Inflammatory macrophage treated with lipopolysaccharide for 4 hours (primary cell): ENCODE data around the gene PMM1.
A peak's percentile ranks its signal among the peaks of the same experiment; 100 is the strongest.
"Not testable (repeated sequence)": the region's sequence is repeated elsewhere in the genome, so short reads cannot be mapped to it uniquely, and the experiment has no call there.

ENCODE experiments used
- DNase-seq: peaks from one replicate; pipeline ENCODE4 v3.0.0-alpha.2; 2020

Gene PMM1

GRCh38 chr22:41596776-41597634 is 7.4 kb upstream of the PMM1 start:
- DNase-seq: peak; percentile 24

DNA sequence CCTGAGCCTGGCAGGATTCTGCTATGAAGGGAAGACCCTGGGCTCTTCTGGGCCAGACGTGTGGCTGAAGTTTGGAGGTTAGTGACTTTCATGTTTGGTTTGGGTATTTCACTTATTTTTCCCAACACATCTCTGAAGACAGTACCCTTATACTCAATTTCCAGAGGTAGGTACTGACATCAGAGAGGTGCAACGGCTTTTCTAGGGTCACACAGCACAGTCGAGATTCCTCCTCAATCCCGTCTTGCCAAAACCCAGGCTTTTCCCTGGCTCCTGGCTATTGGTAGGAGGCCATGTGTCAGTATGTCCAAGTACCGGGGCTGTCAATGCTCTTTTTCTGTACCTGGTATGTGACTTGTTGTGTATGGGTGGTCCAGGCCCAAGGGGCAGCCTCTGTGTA is 6.1 kb upstream of the PMM1 start:
- DNase-seq: no peak

DNA sequence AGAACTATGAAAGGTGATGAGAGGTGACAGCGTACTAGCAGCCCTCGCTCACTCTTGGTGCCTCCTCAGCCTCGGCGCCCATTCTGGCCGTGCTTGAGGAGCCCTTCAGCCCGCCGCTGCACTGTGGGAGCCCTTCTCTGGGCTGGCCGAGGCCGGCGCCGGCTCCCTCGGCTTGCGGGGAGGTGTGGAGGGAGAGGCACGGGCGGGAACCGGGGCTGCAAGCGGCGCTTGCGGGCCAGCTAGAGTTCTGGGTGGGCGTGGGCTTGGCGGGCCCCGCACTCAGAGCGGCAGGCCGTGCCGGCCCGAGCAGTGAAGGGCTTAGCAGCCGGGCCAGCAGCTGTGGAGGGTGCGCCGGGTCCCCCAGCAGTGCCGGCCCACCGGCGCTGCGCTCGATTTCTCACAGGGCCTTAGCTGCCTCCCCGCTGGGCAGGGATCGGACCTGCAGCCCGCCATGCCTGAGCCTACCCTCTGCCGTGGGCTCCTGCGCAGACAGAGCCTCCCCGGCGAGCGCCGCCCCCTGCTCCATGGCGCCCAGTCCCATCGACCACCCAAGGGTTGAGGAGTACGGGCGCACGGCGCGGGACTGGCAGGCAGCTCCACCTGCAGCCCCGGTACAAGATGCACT is 3.8 kb upstream of the PMM1 start:
- DNase-seq: not testable (repeated sequence)

GRCh38 chr22:41587347-41587723 is 2.3 kb downstream of the PMM1 start:
- no peak for DNase-seq

- no peak for DNase-seq
Observed at GRCh38 chr22:41585898-41586297, 3.7 kb downstream of the PMM1 start.

DNA sequence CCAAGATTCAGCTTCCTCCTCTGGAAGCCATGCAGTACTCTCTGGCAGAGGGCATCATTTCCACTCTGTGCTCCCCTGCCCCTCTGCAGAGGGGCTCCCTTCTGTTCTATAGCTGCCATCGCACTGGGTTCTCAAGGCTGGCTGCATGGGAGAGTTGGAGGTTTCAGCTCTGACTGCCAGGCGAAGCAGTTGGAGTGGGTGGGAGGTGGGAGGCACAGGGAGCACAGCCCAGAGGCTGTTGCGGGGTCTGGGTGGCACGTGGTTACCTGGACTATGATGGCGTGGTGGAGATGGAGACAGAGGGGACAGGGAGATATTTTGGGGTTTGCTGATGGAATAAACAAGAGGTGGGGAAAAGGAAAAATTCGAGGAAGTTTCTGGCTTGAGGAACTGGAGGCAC is 4.8 kb downstream of the PMM1 start:
- no peak for DNase-seq

GRCh38 chr22:41582694-41583093 is 6.9 kb downstream of the PMM1 start:
- no peak for DNase-seq

GRCh38 chr22:41579997-41580355 is 9.7 kb downstream of the PMM1 start:
- DNase-seq: no peak

- DNase-seq: no peak
Observed at GRCh38 chr22:41579297-41579996, 10.2 kb downstream of the PMM1 start.

DNA sequence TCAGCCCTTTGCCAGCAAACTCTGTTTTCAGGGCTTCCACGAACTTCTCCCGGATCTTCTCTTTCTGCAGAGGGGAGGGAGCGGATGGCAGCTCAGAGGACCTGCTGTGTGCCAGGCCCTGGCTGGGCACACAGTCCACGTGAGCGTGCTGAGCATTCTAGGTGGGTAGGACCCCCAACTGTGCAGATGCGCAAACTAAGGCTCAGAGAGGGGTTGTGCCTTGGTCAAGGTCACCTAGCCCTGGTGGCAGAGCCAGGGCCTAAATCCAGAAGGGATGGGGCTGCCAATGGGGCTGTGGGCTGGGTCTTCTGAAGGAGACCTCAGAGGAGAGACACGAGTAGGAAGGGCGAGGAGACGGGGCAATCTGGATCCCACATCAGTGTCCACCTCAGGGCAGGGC is 10.8 kb downstream of the PMM1 start:
- no peak for DNase-seq

DNA sequence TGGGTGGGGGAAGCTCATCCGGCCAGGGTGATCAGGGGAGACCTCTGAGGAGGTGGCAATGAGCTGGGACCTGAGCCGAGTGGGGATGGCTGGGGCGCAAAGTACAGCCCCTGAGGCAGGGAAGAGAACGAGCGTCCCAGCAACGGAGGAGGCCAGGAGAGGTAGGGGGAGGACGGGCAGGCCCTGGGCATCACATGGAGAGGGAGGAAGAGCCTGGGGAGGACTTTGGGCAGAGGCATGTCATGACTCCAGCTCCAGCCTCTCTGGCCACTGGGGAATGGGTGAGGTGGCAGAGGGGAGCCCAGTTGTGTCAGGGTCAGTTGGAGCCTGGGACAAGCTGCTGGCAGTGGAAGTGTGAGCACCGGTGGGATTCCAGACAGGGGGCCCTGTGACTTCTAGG is 11.5 kb downstream of the PMM1 start:
- DNase-seq: no peak

DNA sequence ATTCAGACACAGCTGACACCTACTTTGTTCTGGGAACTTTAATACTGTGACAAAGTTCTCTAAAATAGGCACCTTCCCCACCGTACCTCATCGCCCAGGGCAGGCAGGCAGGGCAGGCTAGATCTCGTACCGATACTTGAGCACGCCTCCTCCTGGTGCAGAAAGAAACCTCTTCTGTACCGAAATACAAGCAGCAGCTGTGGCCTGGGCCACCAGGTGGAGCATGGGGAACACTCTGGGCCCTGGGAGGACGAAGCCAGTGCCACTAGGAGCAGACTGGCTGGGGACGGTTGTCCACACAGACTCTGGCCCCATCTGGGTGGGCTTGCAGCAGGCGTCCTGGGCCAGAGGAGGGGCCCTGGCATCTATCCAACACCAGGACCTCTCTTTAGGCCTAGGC is 12.8 kb downstream of the PMM1 start:
- DNase-seq: peak; percentile 27

DNA sequence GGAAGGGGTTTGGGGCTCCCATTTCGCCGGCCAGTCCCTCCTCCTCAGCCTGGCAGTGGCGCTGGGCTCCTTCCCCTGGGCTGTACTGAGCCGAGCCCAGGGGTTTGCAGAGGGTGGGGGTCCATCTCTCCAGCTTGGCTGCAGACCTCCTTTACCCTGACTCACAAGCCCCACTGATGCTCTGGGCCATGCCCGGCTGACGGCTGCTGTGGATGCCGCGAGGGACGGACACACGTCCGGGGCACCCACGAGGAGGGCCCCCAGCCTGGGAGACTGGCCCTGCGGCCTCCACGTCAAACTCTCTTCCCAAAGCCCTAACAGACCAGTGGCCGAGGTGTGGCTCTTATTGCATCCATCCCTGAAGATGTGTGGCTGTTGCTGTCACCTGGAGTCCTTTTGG is 14.1 kb downstream of the PMM1 start:
- DNase-seq: no peak

- DNase-seq: no peak
Observed at GRCh38 chr22:41574847-41575381, 14.7 kb downstream of the PMM1 start.

GRCh38 chr22:41573677-41574076 is 16.0 kb downstream of the PMM1 start:
- DNase-seq: no peak

DNA sequence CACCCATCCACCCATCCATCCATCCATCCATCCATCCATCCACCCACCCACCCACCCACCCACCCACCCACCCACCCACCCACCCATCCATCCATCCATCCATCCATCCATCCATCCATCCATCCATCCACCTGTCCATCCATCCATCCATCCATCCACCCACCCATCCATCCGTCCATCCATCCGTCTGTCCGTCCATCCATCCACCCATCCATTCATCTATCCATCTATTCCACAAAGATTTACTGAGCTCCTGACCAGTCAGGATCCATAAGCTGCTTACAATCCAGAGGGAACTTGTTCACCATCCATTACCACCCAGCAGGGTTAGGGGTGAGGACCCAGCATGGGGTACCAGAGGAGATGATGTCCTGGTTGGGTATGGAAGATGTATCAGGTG is 17.3 kb downstream of the PMM1 start:
- DNase-seq: not testable (repeated sequence)

DNA sequence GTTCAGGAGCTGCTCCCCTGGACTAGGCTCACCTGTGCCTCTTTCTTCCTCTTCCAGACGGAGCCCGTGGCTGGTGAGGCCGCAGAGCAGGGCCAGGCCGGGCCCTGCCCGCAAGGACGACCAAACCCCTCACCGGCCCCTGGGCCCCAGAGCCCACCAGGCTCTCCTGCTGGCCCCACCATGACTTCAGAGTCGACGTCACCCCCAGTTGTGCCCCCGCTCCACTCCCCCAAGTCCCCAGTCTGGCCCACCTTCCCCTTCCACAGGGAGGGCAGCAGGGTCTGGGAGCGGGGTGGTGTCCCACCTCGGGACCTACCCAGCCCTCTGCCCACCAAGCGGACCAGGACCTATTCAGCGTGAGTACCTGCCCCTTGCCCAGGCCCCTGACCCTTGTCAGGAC is 17.9 kb downstream of the PMM1 start:
- no peak for DNase-seq

DNA sequence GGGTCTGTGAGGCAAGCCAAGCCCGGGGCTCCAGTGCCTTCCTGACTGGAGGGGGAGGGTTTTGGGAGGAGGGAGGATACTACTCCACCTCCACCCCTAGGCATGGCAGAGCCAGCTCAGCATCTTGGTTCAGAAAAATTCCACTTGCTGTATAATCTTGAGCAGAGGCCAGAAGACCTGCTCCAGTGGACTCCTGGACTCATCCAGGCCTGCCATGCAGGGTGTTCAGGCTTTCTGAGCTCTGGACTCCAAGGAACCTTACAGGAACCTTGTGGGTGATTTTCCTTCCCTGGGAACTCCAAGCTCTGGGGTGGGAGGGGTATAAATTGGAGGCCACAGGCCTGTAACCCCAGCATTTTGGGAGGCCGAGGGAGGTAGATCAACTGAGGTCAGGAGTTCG is 19.4 kb downstream of the PMM1 start:
- no peak for DNase-seq

- DNase-seq: no peak
Observed at GRCh38 chr22:41568811-41569210, 20.8 kb downstream of the PMM1 start.

- DNase-seq: no peak
Observed at GRCh38 chr22:41567512-41567768, 22.2 kb downstream of the PMM1 start.

- DNase-seq: no peak
Observed at GRCh38 chr22:41565403-41566054, 24.1 kb downstream of the PMM1 start.

DNA sequence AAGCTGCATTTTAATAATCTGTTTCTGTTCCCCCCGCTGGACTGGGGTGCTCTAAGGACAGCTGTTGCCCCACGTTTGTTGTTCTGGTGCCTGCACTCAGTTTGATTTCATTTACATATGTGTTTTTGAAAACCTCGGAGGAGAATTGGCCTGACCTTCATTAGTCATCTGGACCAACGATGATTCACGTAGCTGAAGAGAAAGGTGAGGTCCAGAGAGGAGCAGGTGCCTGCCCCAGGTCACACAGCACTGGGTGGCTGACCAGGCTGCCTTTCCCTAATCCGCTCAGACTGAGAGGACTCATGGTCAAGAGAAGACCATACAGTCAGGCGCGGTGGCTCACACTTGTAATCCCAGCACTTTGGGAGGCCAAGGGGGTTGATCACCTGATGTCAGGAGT is 25.1 kb downstream of the PMM1 start:
- DNase-seq: no peak

DNA sequence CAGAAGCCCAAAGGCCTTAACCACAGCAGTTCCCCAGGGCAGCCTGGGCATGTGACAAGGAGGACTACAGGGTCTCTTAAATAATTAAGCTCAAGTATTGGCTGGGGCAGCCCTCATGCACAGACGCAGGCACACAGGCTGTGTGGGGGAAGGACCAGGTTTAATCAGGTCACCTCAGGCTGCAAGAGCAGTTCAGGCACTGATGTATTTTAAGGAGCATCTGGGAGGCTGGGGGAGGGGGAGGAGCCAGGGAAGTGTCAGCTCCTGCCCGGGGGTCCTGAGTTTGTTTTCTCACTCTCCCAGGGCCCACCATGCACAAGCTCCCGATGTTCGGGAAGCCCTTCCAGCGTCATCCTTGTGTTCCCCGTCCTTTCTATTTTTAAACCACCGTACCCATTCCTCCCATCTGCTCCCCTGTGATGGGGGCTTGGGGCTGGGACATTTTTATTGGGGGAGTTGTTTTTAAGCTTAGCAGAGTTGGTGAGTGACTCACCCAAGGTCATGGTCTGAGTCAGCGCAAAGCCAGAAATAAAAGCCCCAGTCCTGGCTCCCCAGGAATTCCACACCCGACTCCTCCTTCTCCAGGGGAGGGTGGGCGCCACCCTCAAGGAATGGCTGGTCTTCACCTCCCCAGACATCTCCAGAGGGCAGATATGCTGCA is 26.5 kb downstream of the PMM1 start:
- no peak for DNase-seq
